Measurements from ENCODE around the gene SAMD4B.
"Not testable (repeated sequence)": the region's sequence is repeated elsewhere in the genome, so short reads cannot be mapped to it uniquely, and the experiment has no call there.

SAMD4B gene

GRCh38 chr19:39372047-39372802 lies 30.0 kb downstream of the SAMD4B start:
- no peak for DNase-seq

GRCh38 chr19:39372941-39373340 lies 30.7 kb downstream of the SAMD4B start:
- DNase-seq = no peak

- no peak for DNase-seq
These were observed 33.7 kb downstream of the SAMD4B start for GRCh38 chr19:39375929-39376328.

- DNase-seq = no peak
These were observed 35.4 kb downstream of the SAMD4B start for GRCh38 chr19:39377373-39378362.

- not testable (repeated sequence) for DNase-seq
These were observed 37.1 kb downstream of the SAMD4B start for GRCh38 chr19:39379366-39379765.

GRCh38 chr19:39379865-39380396 lies 37.7 kb downstream of the SAMD4B start:
- no peak for DNase-seq

GRCh38 chr19:39380521-39381502 lies 38.6 kb downstream of the SAMD4B start:
- no peak for DNase-seq

GRCh38 chr19:39381910-39382611 lies 39.8 kb downstream of the SAMD4B start:
- DNase-seq = no peak

- no peak for DNase-seq
These were observed 41.0 kb downstream of the SAMD4B start for GRCh38 chr19:39382991-39383828.

- DNase-seq = no peak
These were observed 42.8 kb downstream of the SAMD4B start for GRCh38 chr19:39384839-39385568.

GRCh38 chr19:39385629-39386411 lies 43.6 kb downstream of the SAMD4B start:
- no peak for DNase-seq

- no peak for DNase-seq
These were observed 44.3 kb downstream of the SAMD4B start for GRCh38 chr19:39386557-39386956.

GRCh38 chr19:39388657-39389056 lies 46.4 kb downstream of the SAMD4B start:
- DNase-seq = no peak

GRCh38 chr19:39389631-39390414 lies 47.6 kb downstream of the SAMD4B start:
- no peak for DNase-seq

GRCh38 chr19:39390451-39390750 lies 48.2 kb downstream of the SAMD4B start:
- DNase-seq = peak; percentile 76

- peak; percentile 89 for DNase-seq
These were observed 48.7 kb downstream of the SAMD4B start, which contains the start of the genes MED29 and PAF1 for GRCh38 chr19:39390751-39391437. MED29 (plus strand) TSS chr19:39391378; CDS start chr19:39391423, 45 bp downstream. PAF1 (minus strand) TSS chr19:39391106; CDS start chr19:39390864, 242 bp downstream.
